C4-2B (cell line): ENCODE measurements around the gene PCNT.
"Not testable (repeated sequence)": the region's sequence is repeated elsewhere in the genome, so short reads cannot be mapped to it uniquely, and the experiment has no call there.

Source experiments
- H3K27ac ChIP-seq: fragments of 450-650 bp; 2 replicates; pipeline ENCODE4 v1.5.1; 2017
- CTCF ChIP-seq: fragments of 450-650 bp; conservative IDR thresholded peaks from 2 replicates; pipeline ENCODE4 v1.5.1; 2017; ENCODE audit warnings: mild to moderate bottlenecking
- ZFX ChIP-seq: fragments of 450-650 bp; IDR thresholded peaks from 2 replicates; pipeline ENCODE4 v1.6.1; 2017

The PCNT gene

GRCh38 chr21:46308431-46308830 lies 15.5 kb upstream of the PCNT start:
- no peak overlapping the region for H3K27ac ChIP-seq
- TF ChIP-seq CTCF (no peak), ZFX (no peak)

- H3K27ac ChIP-seq = not testable (repeated sequence)
Observed at GRCh38 chr21:46310260-46310659, 13.7 kb upstream of the PCNT start.

GRCh38 chr21:46311568-46311967 lies 12.4 kb upstream of the PCNT start:
- no peak overlapping the region for H3K27ac ChIP-seq
- no peak for TF ChIP-seq ZFX
- no peak for TF ChIP-seq CTCF

- TF ChIP-seq ZFX = no peak
- no peak for TF ChIP-seq CTCF
- H3K27ac ChIP-seq = no peak overlapping the region
Observed at GRCh38 chr21:46312949-46313348, 11.0 kb upstream of the PCNT start.

- no peak for TF ChIP-seq CTCF
- no peak for TF ChIP-seq ZFX
- no peak overlapping the region for H3K27ac ChIP-seq
Observed at GRCh38 chr21:46314441-46315020, 9.4 kb upstream of the PCNT start.

GRCh38 chr21:46316708-46317324 lies 7.1 kb upstream of the PCNT start:
- H3K27ac ChIP-seq = no peak overlapping the region
- TF ChIP-seq CTCF (no peak), ZFX (no peak)

GRCh38 chr21:46317710-46318463 lies 6.1 kb upstream of the PCNT start:
- peak overlapping the region; percentile 34 for H3K27ac ChIP-seq

More at GRCh38 chr21:46317710-46318463, 6.1 kb upstream of the PCNT start:
- no peak for TF ChIP-seq CTCF
- no peak for TF ChIP-seq ZFX
